Skeletal muscle satellite cell (primary cell): ENCODE data around the gene PTPN2. TPM values are rescaled to one million over a fixed set of nuclear protein-coding genes. Genes with fewer than 3 reads are reported as not detected.

Experiments
- H3K27me3 ChIP-seq: 2 replicates; pipeline ENCODE4 v1.7.0; 2013; ENCODE audit warnings: low read length; ENCODE audit not compliant: control insufficient read depth, insufficient read depth
- H3K36me3 ChIP-seq: 2 replicates; pipeline ENCODE4 v1.7.0; 2013; ENCODE audit warnings: mild to moderate bottlenecking, control low read depth, low read length; ENCODE audit not compliant: insufficient read depth
- H3K4me1 ChIP-seq: 2 replicates; pipeline ENCODE4 v1.7.0; 2013; ENCODE audit warnings: low read length; ENCODE audit not compliant: control insufficient read depth, insufficient read depth
- H3K4me2 ChIP-seq: 2 replicates; pipeline ENCODE4 v1.7.0; 2013; ENCODE audit warnings: mild to moderate bottlenecking, low read length
- H3K4me3 ChIP-seq: 2 replicates; pipeline ENCODE4 v1.7.0; 2013; ENCODE audit warnings: low read length
- H3K9ac ChIP-seq: 2 replicates; pipeline ENCODE4 v1.7.0; 2013; ENCODE audit warnings: mild to moderate bottlenecking, low read depth, low read length, moderate library complexity
- H3K9me3 ChIP-seq: replicated peaks from 2 replicates; pipeline ENCODE4 v1.7.0; 2013; ENCODE audit warnings: mild to moderate bottlenecking, control low read depth, low read length
- total RNA-seq: library from RNA; depleted of rRNA; stranded (reverse); fragments of >200 nt; gene quantifications from 2 replicates; pipeline ENCODE4 v1.2.3, GENCODE V29; 2012; rRNA removed

PTPN2 gene
- total RNA-seq = 34.3 and 35.0 TPM in 2 replicates

- Histone ChIP-seq H3K4me3 (peak within 1 kb of the TSS; percentile 98), H3K4me1 (peaks cover 13% of the 10 kb centered on the region), H3K4me2 (peak within 1 kb of the TSS; percentile 91), H3K9me3 (no peaks in the 10 kb centered on the region), H3K27me3 (no peaks in the 10 kb centered on the region), H3K9ac (peak within 1 kb of the TSS; percentile 99), H3K36me3 (no peaks in the 10 kb centered on the region)
These were observed at the start of gene PTPN2 for GRCh38 chr18:12883684-12884405. TSS of gene PTPN2 (minus strand) at chr18:12884237. CDS start at chr18:12884141, 96 bp downstream.

DNA sequence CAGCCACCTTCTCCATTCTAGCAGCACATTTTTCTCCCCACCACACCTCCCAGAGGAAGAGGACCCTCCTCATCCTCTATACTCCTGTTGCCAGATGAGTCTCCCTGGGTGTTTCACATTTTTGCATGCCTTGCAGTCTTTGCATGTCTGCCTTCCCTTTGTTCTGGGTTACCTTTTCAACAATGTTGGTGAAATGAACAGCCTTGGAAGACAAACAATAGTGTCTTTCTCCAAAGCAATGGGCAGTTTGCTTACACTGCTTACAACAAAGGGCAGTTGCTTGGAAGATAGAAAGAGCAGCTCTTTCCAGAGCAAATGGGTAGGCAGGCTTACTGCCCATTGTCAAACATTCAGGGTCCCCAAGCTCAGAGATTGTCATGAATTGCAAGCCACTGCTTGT is 49.3 kb upstream of the PTPN2 start:
- H3K4me1 ChIP-seq = peaks cover 9% of the 10 kb centered on the region
- no peaks in the 10 kb centered on the region for H3K9me3 ChIP-seq
- no peak overlapping the region for H3K9ac ChIP-seq
- no peak overlapping the region for H3K4me3 ChIP-seq
- no peaks in the 10 kb centered on the region for H3K36me3 ChIP-seq
- no peaks in the 10 kb centered on the region for H3K27me3 ChIP-seq
- H3K4me2 ChIP-seq = no peak overlapping the region

DNA sequence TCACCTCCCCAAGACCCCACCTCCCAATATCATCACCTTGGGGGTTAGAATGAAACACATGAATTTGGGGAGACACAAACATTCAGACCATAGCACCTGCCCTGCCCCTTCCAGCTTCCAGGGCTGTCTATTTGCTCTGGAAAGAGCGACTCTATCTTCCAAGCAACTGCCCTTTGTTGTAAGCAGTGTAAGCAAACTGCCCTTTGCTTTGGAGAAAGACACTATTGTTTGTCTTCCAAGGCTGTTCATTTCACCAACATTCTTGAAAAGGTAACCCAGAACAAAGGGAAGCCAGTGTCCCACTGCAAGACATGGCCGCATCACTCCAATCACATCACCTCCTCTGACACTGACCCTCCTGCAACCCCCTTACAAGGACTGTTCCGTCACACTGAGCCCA is 46.9 kb upstream of the PTPN2 start:
- Histone ChIP-seq H3K27me3 (no peaks in the 10 kb centered on the region), H3K36me3 (no peaks in the 10 kb centered on the region), H3K9me3 (no peaks in the 10 kb centered on the region), H3K4me2 (no peak overlapping the region), H3K4me1 (peaks cover 9% of the 10 kb centered on the region), H3K4me3 (no peak overlapping the region), H3K9ac (no peak overlapping the region)

DNA sequence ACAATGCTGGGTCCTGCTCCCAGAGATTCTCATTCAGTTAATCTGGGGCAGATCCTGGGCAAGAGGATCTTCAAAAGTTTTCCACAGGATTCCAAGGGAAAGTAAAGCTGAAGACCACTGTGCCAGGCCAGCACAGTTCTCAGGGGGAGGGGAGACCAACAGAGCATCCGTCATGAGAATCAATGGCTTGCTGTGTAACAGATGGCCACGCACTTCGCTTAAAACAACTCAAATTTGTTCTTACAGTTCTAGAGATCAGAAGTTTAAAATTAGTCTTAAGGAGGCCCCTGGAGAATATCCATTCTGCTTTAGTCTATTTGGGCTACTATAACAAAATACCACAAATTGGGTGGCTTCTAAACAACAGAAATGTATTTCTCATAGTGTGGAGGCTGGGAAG is 46.3 kb upstream of the PTPN2 start:
- Histone ChIP-seq H3K4me1 (peaks cover 9% of the 10 kb centered on the region), H3K4me2 (no peak overlapping the region), H3K9me3 (no peaks in the 10 kb centered on the region), H3K9ac (no peak overlapping the region), H3K36me3 (no peaks in the 10 kb centered on the region), H3K27me3 (no peaks in the 10 kb centered on the region), H3K4me3 (no peak overlapping the region)

DNA sequence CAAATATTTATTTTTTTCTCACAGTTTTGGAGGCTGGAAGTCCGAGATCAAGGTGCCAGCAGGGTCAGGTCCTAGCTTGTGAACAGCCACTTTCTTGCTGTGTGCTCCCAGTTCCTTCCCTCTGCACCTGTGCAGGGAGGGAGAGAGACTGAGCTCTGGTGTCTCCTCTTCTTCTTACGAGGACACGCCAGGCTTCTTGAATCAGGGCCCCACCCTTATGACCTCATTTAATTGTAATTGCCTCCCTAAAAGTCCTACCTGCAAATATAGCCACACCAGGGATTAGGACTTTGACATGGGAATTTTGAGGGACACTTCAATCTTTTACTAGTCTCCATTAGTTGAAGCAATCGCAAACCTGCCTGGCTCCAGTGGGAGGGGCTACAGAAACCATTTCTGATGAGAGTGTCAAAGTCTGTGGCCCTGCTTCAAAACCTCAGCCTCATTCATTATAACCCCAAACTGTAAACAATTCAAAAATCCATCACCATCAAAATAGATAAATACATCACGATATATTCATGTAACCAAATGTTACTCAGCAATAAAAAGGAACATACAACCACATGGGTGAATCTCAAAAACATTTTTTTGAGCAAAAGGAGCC is 45.5 kb upstream of the PTPN2 start:
- no peak overlapping the region for H3K4me3 ChIP-seq
- no peak overlapping the region for H3K9ac ChIP-seq
- no peaks in the 10 kb centered on the region for H3K36me3 ChIP-seq
- H3K9me3 ChIP-seq = no peaks in the 10 kb centered on the region
- H3K4me1 ChIP-seq = peaks cover 5% of the 10 kb centered on the region
- H3K27me3 ChIP-seq = no peaks in the 10 kb centered on the region
- H3K4me2 ChIP-seq = no peak overlapping the region

DNA sequence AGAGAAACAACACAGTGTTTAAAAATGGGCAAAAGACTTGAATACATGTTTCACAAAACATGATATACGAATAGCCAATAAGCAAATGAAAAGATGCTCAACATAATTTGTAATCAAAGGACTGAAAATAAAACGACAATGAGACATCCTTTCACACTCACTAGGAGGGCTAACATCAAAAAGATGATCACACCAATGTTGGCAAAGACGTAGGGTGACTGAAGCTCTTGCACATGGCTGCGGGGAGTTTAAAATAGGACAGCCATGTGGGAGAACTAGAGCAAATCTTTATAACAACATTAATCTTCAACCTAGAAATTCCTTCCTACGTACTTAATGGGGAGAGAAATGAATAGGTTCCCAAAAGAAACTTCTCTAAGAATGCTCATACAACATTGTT is 44.6 kb upstream of the PTPN2 start:
- H3K36me3 ChIP-seq = no peaks in the 10 kb centered on the region
- no peak overlapping the region for H3K4me2 ChIP-seq
- H3K9ac ChIP-seq = no peak overlapping the region
- no peaks in the 10 kb centered on the region for H3K9me3 ChIP-seq
- no peak overlapping the region for H3K4me3 ChIP-seq
- no peaks in the 10 kb centered on the region for H3K27me3 ChIP-seq
- no peaks in the 10 kb centered on the region for H3K4me1 ChIP-seq

- Histone ChIP-seq H3K9me3 (no peaks in the 10 kb centered on the region), H3K4me3 (no peak overlapping the region), H3K4me2 (no peak overlapping the region), H3K27me3 (no peaks in the 10 kb centered on the region), H3K4me1 (no peaks in the 10 kb centered on the region), H3K9ac (no peak overlapping the region), H3K36me3 (no peaks in the 10 kb centered on the region)
These were observed 44.2 kb upstream of the PTPN2 start for GRCh38 chr18:12928206-12928605.

GRCh38 chr18:12924616-12925015 is 40.6 kb upstream of the PTPN2 start:
- Histone ChIP-seq H3K9ac (no peak overlapping the region), H3K4me3 (no peak overlapping the region), H3K9me3 (no peaks in the 10 kb centered on the region), H3K27me3 (no peaks in the 10 kb centered on the region), H3K36me3 (no peaks in the 10 kb centered on the region), H3K4me2 (no peak overlapping the region), H3K4me1 (no peaks in the 10 kb centered on the region)

DNA sequence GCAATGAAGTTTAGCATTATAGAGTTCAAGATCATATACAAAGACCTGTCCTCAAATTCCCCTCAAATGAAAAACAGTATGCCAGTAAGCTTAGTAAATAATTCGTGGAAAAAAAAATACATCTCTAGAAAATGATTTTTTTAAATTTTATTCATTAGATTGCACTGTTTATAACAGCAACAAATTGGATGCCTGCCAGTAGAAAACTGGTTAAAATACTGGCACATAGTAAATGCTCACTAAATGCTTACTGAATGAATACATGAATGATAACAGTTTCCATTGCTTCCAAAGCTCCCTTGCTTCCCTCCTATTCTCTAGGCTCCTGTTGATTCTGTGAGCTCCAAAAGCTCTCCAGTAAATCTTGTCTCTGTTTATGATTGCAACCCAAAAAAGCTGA is 38.2 kb upstream of the PTPN2 start:
- Histone ChIP-seq H3K9me3 (no peaks in the 10 kb centered on the region), H3K36me3 (no peaks in the 10 kb centered on the region), H3K4me1 (no peaks in the 10 kb centered on the region), H3K27me3 (no peaks in the 10 kb centered on the region), H3K4me2 (no peak overlapping the region), H3K9ac (no peak overlapping the region), H3K4me3 (no peak overlapping the region)

GRCh38 chr18:12921178-12921577 is 37.1 kb upstream of the PTPN2 start:
- Histone ChIP-seq H3K4me2 (no peak overlapping the region), H3K9me3 (no peaks in the 10 kb centered on the region), H3K4me3 (no peak overlapping the region), H3K4me1 (no peaks in the 10 kb centered on the region), H3K27me3 (no peaks in the 10 kb centered on the region), H3K36me3 (no peaks in the 10 kb centered on the region), H3K9ac (no peak overlapping the region)

DNA sequence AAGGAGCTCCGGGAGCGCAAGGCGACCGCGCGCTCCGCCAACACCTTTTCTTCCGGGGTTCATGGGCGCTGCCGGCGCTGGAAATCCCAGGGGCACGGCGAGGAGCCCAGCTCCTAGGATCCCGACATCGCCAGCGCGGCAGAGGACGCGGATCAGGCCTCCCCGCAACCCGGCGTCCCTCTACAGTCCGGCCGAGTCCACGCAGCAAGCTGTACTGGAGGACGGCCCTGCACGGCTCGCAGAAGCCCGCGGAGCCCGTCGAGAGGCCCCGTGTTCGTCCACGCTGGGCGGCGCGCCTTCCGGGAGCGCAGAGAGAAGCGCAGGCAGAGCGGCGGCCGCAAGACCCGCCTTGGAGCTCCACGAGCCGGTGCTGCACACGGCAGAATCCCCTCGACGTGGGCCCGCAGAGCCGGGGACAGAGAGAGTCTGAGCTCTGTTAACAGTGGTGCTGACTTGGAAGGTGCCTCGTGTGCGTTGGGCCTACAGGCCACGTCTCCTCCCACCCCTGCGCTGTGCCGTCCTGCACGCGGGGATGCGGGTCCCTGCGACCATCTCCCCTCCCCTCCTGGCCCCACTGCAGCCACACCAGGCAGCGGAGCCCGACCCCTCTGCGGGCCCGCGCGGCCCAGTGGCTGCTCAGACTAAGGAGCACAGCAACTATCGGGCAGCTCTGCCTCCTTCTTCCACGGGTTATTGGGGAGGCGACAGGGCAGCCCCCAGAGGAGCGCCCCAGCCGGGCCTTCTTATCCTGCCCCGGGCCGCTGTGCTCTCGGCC is 28.1 kb upstream of the PTPN2 start:
- no peak overlapping the region for H3K9ac ChIP-seq
- H3K4me2 ChIP-seq = no peak overlapping the region
- H3K9me3 ChIP-seq = peaks cover 14% of the 10 kb centered on the region
- H3K4me1 ChIP-seq = peaks cover 25% of the 10 kb centered on the region
- H3K27me3 ChIP-seq = no peaks in the 10 kb centered on the region
- no peak overlapping the region for H3K4me3 ChIP-seq
- H3K36me3 ChIP-seq = no peaks in the 10 kb centered on the region
